ENCODE data around the gene KCTD2.
"Not testable (repeated sequence)": the region's sequence is repeated elsewhere in the genome, so short reads cannot be mapped to it uniquely, and the experiment has no call there.

GRCh38 chr17:75072909-75073308 lies 25.9 kb downstream of the KCTD2 start:
- not testable (repeated sequence) for TF ChIP-seq ZNF143 (CRISPR knock-in tag; IDR thresholded peaks at IDR 0.05); FOXJ3 (CRISPR knock-in tag; IDR thresholded peaks at IDR 0.05; ENCODE audit: borderline replicate concordance); ZNF556 (CRISPR knock-in tag; IDR thresholded peaks at IDR 0.05; ENCODE audit: borderline replicate concordance); NKX3-1 (CRISPR knock-in tag; IDR thresholded peaks at IDR 0.05); MIER2 (CRISPR knock-in tag; IDR thresholded peaks at IDR 0.05); TCF12 (IDR thresholded peaks at IDR 0.05); TCF12 (CRISPR knock-in tag; IDR thresholded peaks at IDR 0.05); EP300 (IDR thresholded peaks at IDR 0.05; ENCODE audit: low read depth in 2 of 2, low read length in 2 of 2); EP300 (CRISPR knock-in tag; IDR thresholded peaks at IDR 0.05; ENCODE audit: borderline replicate concordance); MAX (IDR thresholded peaks at IDR 0.05)

All from HepG2 (cell line).